GM23248 (cell line): ENCODE data around the gene GLE1. TPM values are rescaled to one million over a fixed set of nuclear protein-coding genes. Genes with fewer than 3 reads are reported as not detected.

ENCODE experiments used
- DNase-seq: peaks from one replicate; pipeline ENCODE4 v3.0.0-alpha.2; 2015
- H2AFZ ChIP-seq: fragments of 200-600 bp; sonication (generic); 2 replicates; pipeline ENCODE4 v1.6.1; 2016; ENCODE audit warnings: antibody characterized with exemption
- H3F3A ChIP-seq: fragments of 200-600 bp; sonication (generic); 2 replicates; pipeline ENCODE4 v1.6.1; 2016; ENCODE audit warnings: mild to moderate bottlenecking, antibody characterized with exemption, mixed run types; ENCODE audit not compliant: insufficient read depth
- H3K27ac ChIP-seq: fragments of 200-600 bp; sonication (generic); 2 replicates; pipeline ENCODE4 v1.5.1; 2016; ENCODE audit warnings: mild to moderate bottlenecking
- H3K27me3 ChIP-seq: fragments of 200-600 bp; sonication (generic); replicated peaks from 2 replicates; pipeline ENCODE4 v1.6.1; 2016; ENCODE audit warnings: mild to moderate bottlenecking; ENCODE audit not compliant: insufficient read depth
- H3K36me3 ChIP-seq: fragments of 200-600 bp; sonication (generic); 2 replicates; pipeline ENCODE4 v1.6.1; 2016; ENCODE audit warnings: low read depth, mild to moderate bottlenecking
- H3K4me1 ChIP-seq: fragments of 200-600 bp; sonication (generic); 2 replicates; pipeline ENCODE4 v1.6.1; 2016; ENCODE audit warnings: mild to moderate bottlenecking; ENCODE audit not compliant: insufficient read depth
- H3K4me2 ChIP-seq: fragments of 200-600 bp; sonication (generic); one replicate; pipeline ENCODE4 v1.6.1; 2016; ENCODE audit warnings: mild to moderate bottlenecking; ENCODE audit not compliant: unreplicated experiment
- H3K4me3 ChIP-seq: fragments of 200-600 bp; sonication (generic); 2 replicates; pipeline ENCODE4 v1.5.1; 2016; ENCODE audit warnings: mild to moderate bottlenecking
- H3K79me2 ChIP-seq: fragments of 200-600 bp; sonication (generic); 2 replicates; pipeline ENCODE4 v1.6.1; 2016; ENCODE audit warnings: mild to moderate bottlenecking; ENCODE audit not compliant: insufficient read depth
- H3K9ac ChIP-seq: fragments of 200-600 bp; sonication (generic); 2 replicates; pipeline ENCODE4 v1.6.1; 2016; ENCODE audit warnings: mild to moderate bottlenecking
- H3K9me2 ChIP-seq: fragments of 200-600 bp; sonication (generic); 2 replicates; pipeline ENCODE4 v1.6.1; 2016; ENCODE audit warnings: mixed run types, mild to moderate bottlenecking, moderate library complexity; ENCODE audit not compliant: insufficient read depth
- H3K9me3 ChIP-seq: fragments of 200-600 bp; sonication (generic); one replicate; pipeline ENCODE4 v1.6.1; 2017; ENCODE audit warnings: low read depth
- H4K20me1 ChIP-seq: fragments of 200-600 bp; sonication (generic); 2 replicates; pipeline ENCODE4 v1.6.0; 2016; ENCODE audit not compliant: insufficient read depth
- EZH2 ChIP-seq: fragments of 200-600 bp; sonication (generic); IDR thresholded peaks from 2 replicates; pipeline ENCODE4 v1.6.1; 2018; ENCODE audit warnings: antibody characterized with exemption, mild to moderate bottlenecking; ENCODE audit not compliant: insufficient read depth, poor library complexity, severe bottlenecking
- EZH2phosphoT487 ChIP-seq: fragments of 200-600 bp; sonication (generic); IDR thresholded peaks from 2 replicates; pipeline ENCODE4 v1.6.1; 2018; ENCODE audit warnings: antibody characterized with exemption, moderate library complexity, mild to moderate bottlenecking, low read depth; ENCODE audit not compliant: insufficient read depth
- WGBS, 2 experiments: methylation state at CpG; one replicate each; pipeline ENCODE4 v1.1.6; 2015 to 2017; ENCODE audit warnings: low lambda C conversion rate in 2 of 2, low coverage in 1 of 2; ENCODE audit errors: missing lambda C conversion rate in 2 of 2; 5-methylcytosine and 5-hydroxymethylcytosine counted together
- in situ Hi-C: fragments of 300-500 bp; cut with MboI; formaldehyde crosslinking; loops from 2 replicates; pipeline ENCODE4 v1.15.0; 2020
- polyA plus RNA-seq: library from polyadenylated mRNA; unstranded; fragments of >200 nt; fragmentation: Nextera tagmentation; extraction: Ambion mirVana; gene quantifications from 2 replicates; pipeline ENCODE4 v1.2.1, GENCODE V29; 2016
- total RNA-seq: library from RNA; depleted of rRNA; stranded (reverse); fragments of >200 nt; shearing (Covaris generic); gene quantifications from 2 replicates; pipeline ENCODE4 v1.2.3, GENCODE V29; 2014

GLE1 gene
- total and polyA plus RNA-seq, 2 experiments from 2014 or later, result 18.1 to 27.1 TPM

GRCh38 chr9:128552744-128553440 is 48.4 kb downstream of the GLE1 start:
- no peak overlapping the region for H2AFZ ChIP-seq
- TF ChIP-seq EZH2 (no peak), EZH2phosphoT487 (no peak)
- H4K20me1 ChIP-seq, result peaks cover 26% of the 10 kb centered on the region; the same call in 1 of the 2 replicates
- no peaks in the 10 kb centered on the region for H3K36me3 ChIP-seq
- H3K79me2 ChIP-seq, result peaks cover 54% of the 10 kb centered on the region
- H3F3A ChIP-seq, result peaks cover 80% of the 10 kb centered on the region
- peak; percentile 72 for DNase-seq
- H3K9me2 ChIP-seq, result no peaks in the 10 kb centered on the region
- peak overlapping the region; percentile 90 for H3K4me3 ChIP-seq
- peak overlapping the region; percentile 92 for H3K27ac ChIP-seq
- WGBS, 2 experiments, result 1 to 2% methylated on average over 22 to 37 of the region's 59 CpGs
- in situ Hi-C loops, result no loop called here
- peaks cover 64% of the 10 kb centered on the region for H3K4me1 ChIP-seq
- peak overlapping the region; percentile 90 for H3K4me2 ChIP-seq
- H3K27me3 ChIP-seq, result no peaks in the 10 kb centered on the region
- H3K9ac ChIP-seq, result peak overlapping the region; percentile 94
- no peaks in the 10 kb centered on the region for H3K9me3 ChIP-seq

- in situ Hi-C loops, result no loop called here
- Histone ChIP-seq H3K9me2 (no peaks in the 10 kb centered on the region), H3F3A (peaks cover 84% of the 10 kb centered on the region), H3K79me2 (peaks cover 63% of the 10 kb centered on the region), H3K36me3 (no peaks in the 10 kb centered on the region), H4K20me1 (peaks cover 35% of the 10 kb centered on the region; the same call in 1 of the 2 replicates), H3K4me1 (peaks cover 72% of the 10 kb centered on the region), H3K9me3 (no peaks in the 10 kb centered on the region), H2AFZ (no peak overlapping the region), H3K9ac (peak overlapping the region; percentile 94), H3K27ac (peak overlapping the region; percentile 92), H3K4me3 (peak overlapping the region; percentile 90), H3K27me3 (no peaks in the 10 kb centered on the region), H3K4me2 (peak overlapping the region; percentile 90)
- DNase-seq, result peak; percentile 92
- 1 to 2% methylated on average over 6 of the region's 6 CpGs for WGBS, 2 experiments
- TF ChIP-seq EZH2phosphoT487, result no peak
- TF ChIP-seq EZH2, result no peak
Measured at GRCh38 chr9:128553728-128554127, 49.2 kb downstream of the GLE1 start.

GRCh38 chr9:128554155-128554862 is 49.8 kb downstream of the GLE1 start:
- Histone ChIP-seq H3K9me2 (no peaks in the 10 kb centered on the region), H3K4me2 (peak overlapping the region; percentile 90), H3K36me3 (no peaks in the 10 kb centered on the region), H3K4me3 (peak overlapping the region; percentile 90), H3K9ac (peak overlapping the region; percentile 94), H3K79me2 (peaks cover 66% of the 10 kb centered on the region), H2AFZ (no peak overlapping the region), H3K4me1 (peaks cover 74% of the 10 kb centered on the region), H4K20me1 (peaks cover 38% of the 10 kb centered on the region), H3F3A (peaks cover 83% of the 10 kb centered on the region), H3K9me3 (no peaks in the 10 kb centered on the region), H3K27me3 (no peaks in the 10 kb centered on the region), H3K27ac (peak overlapping the region; percentile 92)
- in situ Hi-C loops, result no loop called here
- peak; percentile 97 for DNase-seq
- no peak for TF ChIP-seq EZH2
- no peak for TF ChIP-seq EZH2phosphoT487
- WGBS, 2 experiments, result 1 to 3% methylated on average over 5 of the region's 5 CpGs

GRCh38 chr9:128555180-128555721 is 50.7 kb downstream of the GLE1 start:
- 2% methylated on average over 9 of the region's 9 CpGs for WGBS, 2 experiments
- no peaks in the 10 kb centered on the region for H3K9me2 ChIP-seq
- peaks cover 44% of the 10 kb centered on the region for H4K20me1 ChIP-seq
- no peaks in the 10 kb centered on the region for H3K36me3 ChIP-seq
- H3K4me3 ChIP-seq, result peak overlapping the region; percentile 90
- DNase-seq, result peak; percentile 71
- peaks cover 80% of the 10 kb centered on the region for H3F3A ChIP-seq
- H3K9me3 ChIP-seq, result no peaks in the 10 kb centered on the region
- no peaks in the 10 kb centered on the region for H3K27me3 ChIP-seq
- peak overlapping the region; percentile 90 for H3K4me2 ChIP-seq
- H2AFZ ChIP-seq, result no peak overlapping the region
- no peak for TF ChIP-seq EZH2
- TF ChIP-seq EZH2phosphoT487, result no peak
- H3K4me1 ChIP-seq, result peaks cover 70% of the 10 kb centered on the region
- peaks cover 75% of the 10 kb centered on the region for H3K79me2 ChIP-seq
- peak overlapping the region; percentile 92 for H3K27ac ChIP-seq
- H3K9ac ChIP-seq, result peak overlapping the region; percentile 94
- in situ Hi-C loops, result no loop called here
